ENCODE data around the gene CELF4.

GRCh38 chr18:37327063-37327577, 238.5 kb downstream of the CELF4 start:
- TF ChIP-seq CTCF (conservative IDR thresholded peaks at IDR 0.05; ENCODE audit: low read depth, low read length), result no peak
- TF ChIP-seq EZH2phosphoT487 (IDR thresholded peaks at IDR 0.05; ENCODE audit: borderline replicate concordance, low read length), result no peak

Data from PC-3 (cell line).